CD8-positive, alpha-beta memory T cell (primary cell): ENCODE data around the gene PRRX2. TPM values are rescaled to one million over a fixed set of nuclear protein-coding genes. Genes with fewer than 3 reads are reported as not detected.

ENCODE experiments used
- CTCF ChIA-PET: fragments of 350-600 bp; sonication (Branson Sonifier 250); formaldehyde crosslinking; loops from one replicate; lab custom pipeline; 2021; ENCODE audit warnings: antibody characterized with exemption; lab: Charles Lee
- POLR2A ChIA-PET: fragments of 350-600 bp; sonication (Branson Sonifier 250); formaldehyde crosslinking; loops from one replicate; lab custom pipeline; 2021; ENCODE audit warnings: antibody characterized with exemption; lab: Charles Lee
- DNase-seq, 5 donors: peaks; one replicate each; pipeline versions ENCODE4 v3.0.0 to v3.0.0-alpha.2; 2020 to 2022; ENCODE audit warnings: mixed read lengths in 1 of 5
- H3K27ac ChIP-seq: one replicate; pipeline ENCODE4 v1.7.0; 2013; ENCODE audit warnings: low read depth, mild to moderate bottlenecking, low read length, moderate library complexity
- H3K27me3 ChIP-seq: 2 replicates; pipeline ENCODE4 v1.7.0; 2013; ENCODE audit warnings: low read length, mild to moderate bottlenecking; ENCODE audit not compliant: insufficient read depth, poor library complexity, severe bottlenecking
- H3K36me3 ChIP-seq: 2 replicates; pipeline ENCODE4 v1.7.0; 2013; ENCODE audit warnings: mild to moderate bottlenecking, low read length, moderate library complexity; ENCODE audit not compliant: insufficient read depth
- H3K4me1 ChIP-seq: 2 replicates; pipeline ENCODE4 v1.7.0; 2013; ENCODE audit warnings: mild to moderate bottlenecking, low read length, moderate library complexity; ENCODE audit not compliant: insufficient read depth
- H3K4me3 ChIP-seq: 2 replicates; pipeline ENCODE4 v1.7.0; 2013; ENCODE audit warnings: mild to moderate bottlenecking, low read length
- H3K9me3 ChIP-seq: 2 replicates; pipeline ENCODE4 v1.7.0; 2013; ENCODE audit warnings: mild to moderate bottlenecking, low read length
- H3K27ac Mint-ChIP-seq, 8 donors: one replicate each; pipeline ENCODE4 v1.8.0; 2020 to 2021; ENCODE audit warnings: mixed read lengths in 8 of 8, mild to moderate bottlenecking in 6 of 8, inconsistent platforms in 3 of 8, moderate library complexity in 3 of 8
- H3K27me3 Mint-ChIP-seq, 2 donors: one replicate each; pipeline ENCODE4 v1.8.0; 2020 to 2021; ENCODE audit warnings: mixed read lengths in 2 of 2, mild to moderate bottlenecking in 1 of 2, moderate library complexity in 1 of 2
- H3K36me3 Mint-ChIP-seq, 3 donors: one replicate each; pipeline ENCODE4 v1.8.0; 2020 to 2021; ENCODE audit warnings: mixed read lengths in 3 of 3, inconsistent platforms in 1 of 3, mild to moderate bottlenecking in 1 of 3
- H3K4me1 Mint-ChIP-seq, 3 donors: one replicate each; pipeline ENCODE4 v1.8.0; 2020 to 2021; ENCODE audit warnings: mixed read lengths in 3 of 3, inconsistent platforms in 1 of 3, mild to moderate bottlenecking in 1 of 3
- H3K4me3 Mint-ChIP-seq, 7 donors: one replicate each; pipeline ENCODE4 v1.8.0; 2020 to 2021; ENCODE audit warnings: mixed read lengths in 7 of 7, mild to moderate bottlenecking in 6 of 7, moderate library complexity in 4 of 7, inconsistent platforms in 2 of 7
- H3K9me3 Mint-ChIP-seq, 5 donors: one replicate each; pipeline ENCODE4 v1.8.0; 2020 to 2022; ENCODE audit warnings: mixed read lengths in 5 of 5, mild to moderate bottlenecking in 3 of 5, moderate library complexity in 2 of 5, inconsistent platforms in 1 of 5
- polyA plus RNA-seq: library from polyadenylated mRNA; unstranded; fragments of 300-500 nt; fragmentation: Illumina TruSeq; gene quantifications from one replicate; pipeline ENCODE4 v1.2.3, GENCODE V29; 2021
- total RNA-seq, 2 experiments: library from RNA; stranded (reverse); gene quantifications; one replicate each; pipeline ENCODE4 v1.2.3, GENCODE V29; 2021

The PRRX2 gene
- total RNA-seq (under 1 TPM; 0.35 to 0.66 TPM), polyA plus RNA-seq (not detected)

DNA sequence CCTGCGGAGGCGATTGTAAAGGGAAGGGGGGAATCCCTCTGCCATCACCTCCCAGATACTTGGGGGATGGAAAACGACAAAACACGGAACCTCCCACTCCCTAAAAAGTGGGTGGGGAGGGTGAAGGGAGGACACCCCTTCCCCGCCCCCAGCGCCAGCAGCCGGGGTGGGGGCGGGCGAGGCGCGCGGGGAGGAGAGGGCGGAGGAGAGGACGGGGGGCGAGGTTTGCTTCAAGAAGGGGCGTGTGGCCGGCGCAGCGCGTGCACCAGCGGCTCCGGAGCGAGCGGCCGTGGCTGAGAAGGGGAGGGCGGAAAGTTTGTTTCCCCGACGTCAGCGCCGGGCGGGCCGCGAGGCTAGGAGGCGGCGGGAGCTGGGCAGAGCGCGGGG is at the start of gene PRRX2:
PRRX2 (plus strand) TSS at position 259 of the 387 bp plus-strand sequence. CDS start 221 bp downstream, outside the sequence.
- Mint-ChIP-seq H3K27ac (peak within 1 kb of the TSS in 3 of 8 donors; percentile 32 to 81 (median 43)), H3K4me3 (peak within 1 kb of the TSS; percentile 60 to 82 (median 80)), H3K27me3 (peaks cover 20 to 22% of the 10 kb centered on the region in 2 donors), H3K36me3 (no peaks in the 10 kb centered on the region), H3K4me1 (peaks cover 3 to 8% (median 4%) of the 10 kb centered on the region in 3 donors), H3K9me3 (no peaks in the 10 kb centered on the region)
- Histone ChIP-seq H3K27ac (no peak within 1 kb of the TSS), H3K9me3 (no peaks in the 10 kb centered on the region), H3K36me3 (no peaks in the 10 kb centered on the region), H3K27me3 (no peaks in the 10 kb centered on the region), H3K4me3 (peak within 1 kb of the TSS; percentile 32), H3K4me1 (no peaks in the 10 kb centered on the region)
- DNase-seq, result peak in 3 of 5 donors; percentile 7 to 11 (median 10)
- POLR2A ChIA-PET, result no interaction called here
- CTCF ChIA-PET, result no interaction called here

DNA sequence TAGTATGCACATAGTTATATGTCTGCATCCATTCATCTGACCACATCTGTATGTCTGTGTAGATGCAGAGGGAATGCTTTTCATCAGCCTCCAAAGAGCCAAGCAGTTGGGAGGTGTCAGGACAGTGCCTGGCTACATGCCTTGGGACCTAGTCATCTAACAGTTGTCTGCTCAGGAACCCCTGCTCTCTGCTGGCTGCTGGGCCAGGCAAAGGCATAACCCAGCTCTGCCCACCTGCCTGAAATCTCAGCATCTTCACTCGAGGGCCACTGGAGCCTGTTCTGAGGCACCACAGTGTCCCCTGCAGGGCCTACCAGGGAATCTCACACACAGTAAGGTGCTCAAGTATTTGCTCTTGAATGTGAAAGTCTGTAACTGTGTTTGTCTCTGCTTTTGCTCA is 48.3 kb upstream of the PRRX2 start:
- Mint-ChIP-seq H3K27ac (peak overlapping the region in 1 of 8 donors; percentile 17), H3K4me1 (peaks cover 8 to 18% (median 10%) of the 10 kb centered on the region in 3 donors), H3K27me3 (peaks cover 25 to 31% of the 10 kb centered on the region in 2 donors), H3K9me3 (no peaks in the 10 kb centered on the region), H3K36me3 (no peaks in the 10 kb centered on the region), H3K4me3 (peak overlapping the region in 1 of 7 donors; percentile 48)
- no peaks in the 10 kb centered on the region for H3K9me3 ChIP-seq
- no peak overlapping the region for H3K4me3 ChIP-seq
- CTCF ChIA-PET, result interaction anchor here (1.4 to 3.6 kb wide), 3 partner anchors 443 to 486 kb away, joined by 3 to 11 read pairs (median 4); no protein-coding TSS in a partner anchor
- DNase-seq, result no peak
- peaks cover 8% of the 10 kb centered on the region for H3K4me1 ChIP-seq
- no peak overlapping the region for H3K27ac ChIP-seq
- no peaks in the 10 kb centered on the region for H3K36me3 ChIP-seq
- peaks cover 28% of the 10 kb centered on the region for H3K27me3 ChIP-seq
- POLR2A ChIA-PET, result no interaction called here

- Histone ChIP-seq H3K27me3 (peaks cover 28% of the 10 kb centered on the region), H3K27ac (no peak overlapping the region), H3K4me3 (no peak overlapping the region), H3K36me3 (no peaks in the 10 kb centered on the region), H3K4me1 (peaks cover 19% of the 10 kb centered on the region), H3K9me3 (no peaks in the 10 kb centered on the region)
- H3K36me3 Mint-ChIP-seq, result no peaks in the 10 kb centered on the region
- no peak for DNase-seq
- POLR2A ChIA-PET, result interaction anchor here (1.0 kb wide), 1 partner anchor 480 kb away, joined by 4 read pairs; no protein-coding TSS in a partner anchor
- no peaks in the 10 kb centered on the region for H3K9me3 Mint-ChIP-seq
- CTCF ChIA-PET, result interaction anchor here (1.0 to 6.3 kb wide), 7 partner anchors 9 to 489 kb away, joined by 4 to 70 read pairs (median 6); no protein-coding TSS in a partner anchor
- H3K27ac Mint-ChIP-seq, result no peak overlapping the region
- H3K4me1 Mint-ChIP-seq, result peaks cover 18 to 29% (median 23%) of the 10 kb centered on the region in 3 donors
- peak overlapping the region in 3 of 7 donors; percentile 27 to 50 (median 37) for H3K4me3 Mint-ChIP-seq
- peaks cover 25 to 34% of the 10 kb centered on the region in 2 donors for H3K27me3 Mint-ChIP-seq
Observed at GRCh38 chr9:129619787-129620668, 45.4 kb upstream of the PRRX2 start.

GRCh38 chr9:129620669-129621295 is 44.7 kb upstream of the PRRX2 start, which contains the start of gene C9orf50:
C9orf50 (minus strand) TSS chr9:129621101; CDS start chr9:129620574, 527 bp downstream.
- Histone ChIP-seq H3K36me3 (no peaks in the 10 kb centered on the region), H3K27ac (no peak within 1 kb of the TSS), H3K9me3 (no peaks in the 10 kb centered on the region), H3K4me3 (no peak within 1 kb of the TSS), H3K4me1 (peaks cover 26% of the 10 kb centered on the region), H3K27me3 (peaks cover 28% of the 10 kb centered on the region)
- peak within 1 kb of the TSS in 5 of 7 donors; percentile 17 to 62 (median 45) for H3K4me3 Mint-ChIP-seq
- CTCF ChIA-PET, result interaction anchor here (1.0 to 6.3 kb wide), 7 partner anchors 9 to 489 kb away, joined by 4 to 70 read pairs (median 6); no protein-coding TSS in a partner anchor
- peaks cover 23 to 34% of the 10 kb centered on the region in 2 donors for H3K27me3 Mint-ChIP-seq
- H3K27ac Mint-ChIP-seq, result peak within 1 kb of the TSS in 3 of 8 donors; percentile 47 to 69 (median 66)
- H3K4me1 Mint-ChIP-seq, result peaks cover 22 to 34% (median 27%) of the 10 kb centered on the region in 3 donors
- no peak for DNase-seq
- POLR2A ChIA-PET, result interaction anchor here (1.0 kb wide), 1 partner anchor 481 kb away, joined by 4 read pairs; no protein-coding TSS in a partner anchor
- H3K9me3 Mint-ChIP-seq, result no peaks in the 10 kb centered on the region
- no peaks in the 10 kb centered on the region for H3K36me3 Mint-ChIP-seq

DNA sequence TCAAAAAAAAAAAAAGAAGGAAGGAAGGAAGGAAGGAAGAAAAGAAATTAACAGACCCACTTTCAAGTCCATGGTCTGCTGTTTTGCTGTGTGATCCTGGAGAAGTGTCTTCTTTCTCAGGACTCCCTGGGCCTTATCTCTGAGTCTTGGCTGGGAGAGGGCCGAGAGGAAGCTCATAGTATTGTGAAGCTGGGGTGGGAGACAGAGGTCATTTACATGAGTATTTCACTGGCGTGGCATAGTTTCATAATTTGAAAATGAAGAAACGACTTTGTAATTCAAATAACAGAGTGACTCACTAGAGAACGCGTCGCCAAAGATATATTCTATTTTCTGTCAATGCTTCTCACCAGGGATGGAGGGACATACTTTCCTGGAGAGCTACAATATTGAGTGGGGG is 42.1 kb upstream of the PRRX2 start:
- peaks cover 46% of the 10 kb centered on the region for H3K4me1 ChIP-seq
- peaks cover 22 to 28% of the 10 kb centered on the region in 2 donors for H3K27me3 Mint-ChIP-seq
- no peak for DNase-seq
- ChIA-PET POLR2A (interaction anchor here (0.6 to 1.2 kb wide), 3 partner anchors 447 to 1386 kb away, joined by 3 to 4 read pairs (median 3); no protein-coding TSS in a partner anchor), CTCF (interaction anchor here (0.9 to 9.9 kb wide), 15 partner anchors 9 to 503 kb away, joined by 3 to 75 read pairs (median 11); partner anchors contain the start of genes ASB6 and IER5L)
- peaks cover 36 to 51% (median 44%) of the 10 kb centered on the region in 3 donors for H3K4me1 Mint-ChIP-seq
- peaks cover 0 to 13% (median 0%) of the 10 kb centered on the region in 3 donors for H3K36me3 Mint-ChIP-seq
- H3K27ac Mint-ChIP-seq, result peak overlapping the region in 1 of 8 donors; percentile 99
- H3K27ac ChIP-seq, result no peak overlapping the region
- peak overlapping the region in 2 of 7 donors; percentile 32 to 35 for H3K4me3 Mint-ChIP-seq
- H3K9me3 ChIP-seq, result no peaks in the 10 kb centered on the region
- H3K36me3 ChIP-seq, result no peaks in the 10 kb centered on the region
- H3K9me3 Mint-ChIP-seq, result no peaks in the 10 kb centered on the region
- H3K4me3 ChIP-seq, result no peak overlapping the region
- H3K27me3 ChIP-seq, result peaks cover 28% of the 10 kb centered on the region

DNA sequence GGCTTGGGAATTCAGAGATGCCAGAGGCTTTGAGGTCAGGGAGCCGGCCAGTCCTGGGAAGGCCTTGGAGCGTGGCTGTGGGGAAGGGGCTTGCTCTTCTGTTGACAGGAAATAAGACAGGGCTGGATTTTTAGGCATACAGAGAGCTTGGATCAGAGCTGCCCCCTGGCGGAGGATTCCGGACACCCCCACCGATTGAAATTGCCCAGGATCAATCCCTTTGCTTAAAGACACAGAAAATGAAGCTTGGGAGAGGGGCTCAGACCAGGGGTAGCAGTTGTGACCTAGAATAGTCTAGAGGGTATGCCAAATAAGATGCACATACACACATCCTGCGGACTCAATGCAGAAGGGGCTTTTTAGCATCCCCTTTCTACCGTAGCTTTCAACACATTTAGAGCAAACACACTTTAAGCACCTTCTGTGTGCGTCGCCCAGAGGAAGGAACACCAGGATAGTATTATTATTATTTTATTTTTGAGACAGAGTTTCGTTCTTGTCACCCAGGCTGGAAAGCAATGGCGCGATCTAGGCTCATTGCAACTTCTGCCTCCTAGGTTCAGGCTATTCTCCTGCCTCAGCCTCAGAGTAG is 41.2 kb upstream of the PRRX2 start:
- peaks cover 24% of the 10 kb centered on the region for H3K27me3 ChIP-seq
- peaks cover 16 to 21% of the 10 kb centered on the region in 2 donors for H3K27me3 Mint-ChIP-seq
- H3K9me3 Mint-ChIP-seq, result no peaks in the 10 kb centered on the region
- H3K27ac Mint-ChIP-seq, result peak overlapping the region; percentile 71 to 99 (median 92)
- peaks cover 55% of the 10 kb centered on the region for H3K4me1 ChIP-seq
- H3K27ac ChIP-seq, result no peak overlapping the region
- H3K4me3 ChIP-seq, result no peak overlapping the region
- no peaks in the 10 kb centered on the region for H3K9me3 ChIP-seq
- POLR2A ChIA-PET, result interaction anchor here (0.6 to 2.3 kb wide), 7 partner anchors 13 to 1561 kb away, joined by 3 to 14 read pairs (median 5); partner anchors contain the start of gene IER5L
- H3K4me3 Mint-ChIP-seq, result peak overlapping the region; percentile 69 to 92 (median 78)
- H3K36me3 ChIP-seq, result no peaks in the 10 kb centered on the region
- DNase-seq, result peak; percentile 53 to 77 (median 58)
- CTCF ChIA-PET, result interaction anchor here (0.5 to 9.9 kb wide), 23 partner anchors 8 to 509 kb away, joined by 3 to 75 read pairs (median 5); partner anchors contain the start of genes ASB6 and IER5L
- H3K36me3 Mint-ChIP-seq, result peaks cover 0 to 21% (median 0%) of the 10 kb centered on the region in 3 donors
- H3K4me1 Mint-ChIP-seq, result peaks cover 39 to 54% (median 51%) of the 10 kb centered on the region in 3 donors

DNA sequence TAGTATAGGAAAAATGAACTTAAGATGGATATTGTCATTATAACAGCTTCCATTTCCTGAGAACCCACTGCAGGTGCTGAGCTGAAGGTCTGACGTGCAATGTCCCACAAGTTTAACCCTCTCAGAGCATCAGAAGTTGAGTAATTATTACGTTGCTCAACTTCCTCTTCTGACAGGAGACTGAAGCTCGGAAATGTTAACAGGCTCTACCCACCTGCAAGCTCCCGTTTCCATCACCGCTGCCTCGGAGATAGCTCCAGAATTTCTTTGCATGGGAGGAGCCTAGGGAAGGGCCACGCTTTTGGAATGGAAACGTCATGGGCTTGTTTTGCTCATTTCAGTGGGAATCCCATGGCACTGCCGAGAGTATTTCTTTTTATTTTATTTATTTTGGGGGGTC is 40.5 kb upstream of the PRRX2 start:
- Mint-ChIP-seq H3K9me3 (no peaks in the 10 kb centered on the region), H3K27me3 (peaks cover 12 to 16% of the 10 kb centered on the region in 2 donors), H3K36me3 (peaks cover 0 to 25% (median 0%) of the 10 kb centered on the region in 3 donors), H3K27ac (peak overlapping the region; percentile 44 to 99 (median 92)), H3K4me1 (peaks cover 45 to 57% (median 56%) of the 10 kb centered on the region in 3 donors), H3K4me3 (peak overlapping the region; percentile 70 to 93 (median 89))
- DNase-seq, result peak in 2 of 5 donors; percentile 36 to 62
- Histone ChIP-seq H3K36me3 (no peaks in the 10 kb centered on the region), H3K27me3 (peaks cover 17% of the 10 kb centered on the region), H3K4me1 (peaks cover 58% of the 10 kb centered on the region), H3K27ac (peak overlapping the region; percentile 61), H3K4me3 (peak overlapping the region; percentile 43), H3K9me3 (no peaks in the 10 kb centered on the region)
- POLR2A ChIA-PET, result interaction anchor here (0.6 to 2.3 kb wide), 6 partner anchors 14 to 1555 kb away, joined by 3 to 14 read pairs (median 9); partner anchors contain the start of gene IER5L
- CTCF ChIA-PET, result interaction anchor here (0.8 to 9.9 kb wide), 15 partner anchors 9 to 510 kb away, joined by 3 to 75 read pairs (median 11); partner anchors contain the start of genes ASB6 and IER5L
